HG03469 (cell line): ENCODE data around the gene VDAC2.

Source experiments
- ATAC-seq: cut with Tn5 transposase; IDR thresholded peaks from one replicate; pipeline ENCODE4 v1.9.1; 2021; ENCODE audit warnings: mild to moderate bottlenecking, moderate library complexity, moderate number of reproducible peaks; ENCODE audit not compliant: unreplicated experiment

VDAC2 gene

DNA sequence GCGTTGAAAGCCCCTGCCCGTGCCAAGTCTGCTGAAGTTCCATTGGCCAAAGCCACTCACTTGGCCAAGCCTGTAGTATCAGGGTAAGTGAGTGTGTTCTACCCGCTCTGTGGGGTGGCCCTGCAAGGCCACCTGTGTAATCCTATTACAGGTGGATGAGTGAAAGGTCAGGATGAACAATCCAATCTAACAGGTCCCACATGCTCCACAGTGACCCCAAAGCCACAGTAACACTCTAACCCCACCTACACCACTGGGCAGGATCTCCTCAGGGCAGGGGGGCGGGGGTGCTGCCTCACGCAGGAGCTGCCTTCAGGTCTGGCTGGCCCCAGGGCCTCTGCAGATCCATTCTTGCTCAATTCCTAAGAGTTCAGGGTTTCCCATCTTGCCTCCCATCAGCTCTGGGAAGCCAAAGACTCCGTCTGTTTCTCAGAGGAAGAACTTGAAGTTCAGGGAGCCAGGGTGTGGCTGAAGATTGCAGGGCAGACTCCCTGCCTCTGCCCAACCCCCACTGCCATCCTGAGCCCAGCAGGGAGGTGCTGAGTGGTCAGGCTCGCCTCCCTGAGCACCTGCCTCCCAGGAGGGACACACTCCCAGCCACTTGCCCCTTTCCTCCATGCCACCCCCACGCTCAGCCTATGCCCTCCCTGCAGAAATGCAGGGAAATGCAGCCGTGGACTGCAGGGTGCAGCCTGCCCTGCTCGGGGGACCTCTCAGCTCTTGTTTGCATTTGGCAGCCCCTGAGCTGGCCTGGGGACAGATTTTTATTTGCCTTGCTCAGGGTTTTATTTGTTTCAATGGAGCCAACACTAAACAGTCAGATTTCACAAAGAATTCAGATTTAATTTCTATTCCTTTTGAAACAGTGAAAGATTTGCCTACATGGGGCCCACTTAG is 35.0 kb downstream of the VDAC2 start:
- ATAC-seq: no peak

DNA sequence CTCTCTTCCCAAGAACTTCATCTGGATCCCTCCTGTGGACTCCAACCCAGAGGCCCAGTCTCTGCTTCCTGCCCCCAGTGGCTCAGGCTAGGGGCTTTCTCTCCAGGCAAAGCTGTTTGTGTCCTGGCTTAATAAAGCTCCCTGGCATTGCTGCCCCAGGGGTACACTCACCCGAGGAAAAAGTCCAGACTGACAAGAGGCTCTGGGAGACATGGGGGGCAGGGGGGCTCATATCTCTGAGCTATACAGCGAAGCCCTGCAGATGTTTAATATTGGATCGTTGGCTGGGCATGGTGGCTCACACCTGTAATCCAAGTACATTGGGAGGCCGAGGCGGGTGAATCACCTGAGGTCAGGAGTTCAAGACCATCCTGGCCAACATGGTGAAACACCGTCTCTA is 35.9 kb downstream of the VDAC2 start:
- no peak for ATAC-seq

DNA sequence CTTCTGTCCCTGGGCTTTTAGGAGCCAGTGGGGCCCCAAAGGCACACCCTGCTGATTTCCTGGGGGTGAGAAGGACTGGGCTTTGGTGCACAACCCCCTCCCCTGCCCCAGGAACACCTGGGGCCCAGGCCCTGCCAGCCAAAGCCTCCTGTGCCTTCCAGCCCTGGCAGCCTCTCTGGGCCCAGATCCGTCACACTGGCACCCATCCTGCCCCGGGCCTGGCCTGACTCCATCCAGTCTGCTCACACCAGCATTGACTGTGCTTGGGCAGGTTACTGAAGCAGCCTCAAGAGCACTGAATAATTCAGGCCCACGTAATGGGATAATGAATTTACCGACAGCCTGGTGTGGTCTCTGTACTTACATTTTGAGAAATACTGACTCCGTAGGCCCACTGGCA is 37.2 kb downstream of the VDAC2 start:
- no peak for ATAC-seq

DNA sequence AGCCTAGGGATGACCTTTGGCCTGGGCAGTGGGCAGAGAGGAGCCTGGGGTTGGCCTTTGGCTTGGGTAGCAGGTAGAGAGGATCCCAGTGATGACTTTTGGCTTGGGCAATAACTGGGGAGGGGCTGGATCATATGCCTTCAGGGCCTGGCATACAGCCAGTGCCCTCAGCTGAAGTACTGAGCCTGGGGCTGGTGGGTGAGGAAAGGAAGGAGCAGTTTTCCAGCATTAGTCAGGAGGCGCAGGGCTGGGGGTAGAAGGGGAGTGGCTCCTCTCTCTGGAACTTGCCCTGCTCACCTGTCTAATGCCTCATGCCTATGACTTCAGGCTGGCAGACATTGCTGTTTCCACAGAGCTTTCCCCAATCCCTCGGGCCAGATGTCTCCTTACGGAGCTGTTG is 40.3 kb downstream of the VDAC2 start:
- no peak for ATAC-seq

DNA sequence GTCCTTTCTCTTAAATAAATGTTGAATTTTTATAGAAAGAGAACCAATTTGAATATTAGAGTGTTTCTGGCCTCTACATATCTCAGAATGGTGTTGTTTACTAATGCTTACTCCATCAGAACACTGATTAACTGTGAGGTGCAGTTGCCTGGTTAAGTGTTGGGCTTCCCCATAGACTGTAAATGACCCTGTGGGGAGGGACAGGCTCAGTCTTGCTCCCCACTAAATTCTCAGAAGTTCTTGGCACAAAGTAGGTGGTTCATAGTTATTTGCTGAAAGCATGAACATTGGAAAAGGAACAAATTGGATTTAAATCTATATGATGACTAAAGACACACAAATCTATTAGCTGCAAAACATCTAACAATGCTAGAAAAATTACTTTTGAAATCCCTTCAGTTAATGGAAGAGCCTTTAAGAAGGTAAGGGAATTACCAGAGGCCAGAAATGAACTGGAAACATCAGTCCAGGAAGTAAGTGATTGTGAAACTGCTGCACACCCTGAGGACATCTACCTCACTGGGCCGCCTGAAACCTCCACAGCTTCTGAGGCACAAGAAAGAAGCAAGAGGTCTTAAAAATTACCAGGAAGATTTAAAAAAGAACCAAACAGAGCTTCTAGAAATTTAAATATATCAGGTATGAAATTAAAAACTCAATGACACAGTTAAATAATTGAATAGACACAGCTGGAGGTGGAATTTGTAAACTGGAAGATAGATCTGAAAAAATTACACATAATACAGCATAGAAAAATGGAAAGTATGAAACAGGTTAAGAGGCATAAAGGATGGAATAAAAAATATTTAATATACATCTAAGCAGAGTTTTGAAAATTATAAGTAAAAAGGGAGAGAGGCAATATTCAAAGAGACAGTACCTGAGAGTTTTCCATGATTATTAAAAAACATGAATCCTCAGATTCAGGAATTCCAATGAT is 43.0 kb downstream of the VDAC2 start:
- no peak for ATAC-seq

DNA sequence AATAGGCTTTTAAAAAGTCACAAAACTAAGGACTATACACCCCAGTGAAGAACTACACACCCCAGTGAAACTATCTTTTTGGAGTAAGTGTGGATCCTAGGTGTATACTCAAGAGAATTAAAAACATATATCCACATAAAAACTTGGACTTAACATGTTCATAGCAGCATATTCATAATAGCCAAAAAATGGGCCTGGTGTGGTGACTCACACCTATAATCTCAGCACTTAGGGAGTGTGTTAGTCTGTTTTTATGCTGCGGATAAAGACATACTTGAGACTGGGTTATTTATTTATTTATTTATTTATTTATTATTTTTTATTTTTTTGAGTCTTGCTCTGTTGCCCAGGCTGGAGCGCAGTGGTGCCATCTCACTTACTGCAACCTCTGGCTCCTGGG is 44.1 kb downstream of the VDAC2 start:
- ATAC-seq: no peak

DNA sequence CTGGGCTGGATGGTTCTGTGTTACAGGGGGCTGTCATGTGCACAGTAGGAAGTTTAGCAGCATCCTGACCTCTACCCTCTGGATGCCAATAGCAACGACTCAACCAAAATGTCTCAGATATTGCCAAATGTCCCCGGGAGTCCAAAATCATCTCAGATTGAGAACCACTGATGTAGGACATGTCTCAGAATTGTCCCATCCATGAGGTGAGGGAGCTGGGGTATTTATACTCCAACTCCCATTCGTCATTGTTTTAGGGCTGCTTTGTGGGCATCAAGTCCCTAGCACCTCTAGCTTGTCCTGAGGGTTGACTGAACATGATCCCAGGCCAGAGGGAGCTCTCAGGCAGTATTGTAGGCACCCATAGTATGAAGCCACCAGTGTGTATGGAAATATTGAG is 50.4 kb downstream of the VDAC2 start:
- no peak for ATAC-seq

DNA sequence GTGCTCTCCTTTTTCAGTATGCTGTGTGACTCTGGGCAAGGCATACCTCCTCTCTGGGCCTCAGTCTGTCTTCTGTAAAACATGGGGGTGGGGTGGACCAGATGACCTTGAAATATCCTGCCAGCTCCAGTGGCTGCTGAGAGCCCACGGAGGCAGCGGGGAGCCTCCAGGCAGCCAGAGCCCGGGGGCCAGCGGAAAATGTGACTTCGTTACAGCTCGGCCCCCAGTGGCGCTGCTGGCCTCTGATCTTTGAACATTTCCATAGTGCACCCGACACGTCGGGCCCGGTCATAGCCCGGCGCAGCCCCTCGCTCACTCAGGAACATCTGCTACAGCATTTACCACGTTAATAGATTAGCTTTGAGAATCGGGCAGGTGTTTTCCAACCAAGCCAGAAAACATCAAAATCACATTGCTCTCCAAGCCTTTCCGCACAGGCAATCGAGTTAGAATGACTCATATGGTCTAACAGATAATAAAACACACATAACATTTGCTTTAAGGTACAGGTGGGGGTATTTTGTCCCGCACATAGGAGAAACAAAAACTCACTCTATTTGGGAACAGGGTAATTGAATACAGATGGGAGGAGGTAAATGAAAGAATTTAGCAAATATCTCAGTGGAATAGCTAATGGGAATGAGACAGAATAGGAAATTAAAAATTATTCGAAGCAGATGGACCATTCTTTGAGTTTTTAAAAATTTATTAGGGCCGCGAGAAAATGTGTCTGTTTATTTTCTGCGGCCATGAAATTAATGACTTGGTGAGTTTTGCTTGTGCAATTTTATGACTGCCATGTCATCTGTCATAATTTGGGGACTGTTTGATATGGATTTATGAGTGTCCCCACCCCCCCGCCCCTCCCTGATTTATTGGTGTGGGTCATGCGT is 51.5 kb downstream of the VDAC2 start:
- ATAC-seq: no peak

DNA sequence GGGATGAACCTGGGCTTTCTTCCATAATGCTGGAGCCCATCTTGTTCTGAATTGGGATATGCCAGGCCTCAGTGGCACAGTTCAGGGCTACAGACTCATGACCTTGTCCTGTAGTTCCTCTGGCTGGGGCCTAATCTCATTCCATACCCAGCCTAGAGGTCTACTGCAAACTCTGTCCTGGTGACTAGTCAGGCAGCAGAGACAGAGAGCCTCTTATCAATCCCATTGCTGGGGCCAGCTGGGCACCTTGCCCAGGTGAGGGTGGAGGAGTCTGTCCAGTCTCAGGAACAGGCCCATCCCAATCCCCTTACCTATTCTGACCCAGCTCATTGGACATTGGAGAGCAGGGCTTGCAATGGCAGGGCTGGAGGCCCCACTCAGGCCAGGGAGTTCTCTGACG is 53.2 kb downstream of the VDAC2 start:
- no peak for ATAC-seq

DNA sequence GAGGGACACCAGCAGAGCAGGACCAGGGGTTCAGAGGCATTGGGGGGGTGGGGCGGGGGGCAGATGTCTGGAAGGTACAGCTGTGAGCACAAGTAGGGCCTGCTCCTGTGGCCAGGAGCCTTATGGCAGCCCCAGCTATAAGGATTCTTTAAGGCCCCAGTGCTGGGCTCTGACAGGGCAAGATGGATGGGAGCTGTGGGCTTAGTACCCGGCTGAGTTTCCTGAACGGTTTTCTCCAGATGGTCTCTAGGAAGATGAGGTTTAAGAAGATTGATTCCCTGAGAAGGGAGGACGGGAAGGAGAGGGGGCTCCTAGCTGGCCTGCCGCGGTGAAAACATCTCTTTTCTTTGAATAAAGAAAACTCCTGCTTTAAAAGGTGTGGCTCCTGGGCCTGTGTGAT is 55.3 kb downstream of the VDAC2 start:
- ATAC-seq: no peak

DNA sequence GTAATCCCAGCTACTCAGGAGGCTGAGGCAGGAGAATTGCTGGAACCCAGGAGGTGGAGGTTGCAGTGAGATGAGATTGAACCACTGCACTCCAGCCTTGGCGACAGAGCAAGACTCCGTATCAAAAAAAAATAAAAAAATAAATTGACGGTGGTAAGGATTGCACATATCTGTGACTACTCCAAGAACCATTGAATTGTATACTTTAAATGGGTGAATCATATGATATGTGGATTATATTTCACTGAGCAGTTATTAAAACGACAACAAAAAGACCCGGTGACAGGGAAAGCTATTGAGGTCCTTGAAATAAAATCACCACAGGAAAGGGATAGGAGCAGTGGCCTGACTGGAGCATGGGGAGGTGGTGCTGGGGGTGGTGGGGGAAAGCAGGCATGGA is 56.3 kb downstream of the VDAC2 start:
- no peak for ATAC-seq

DNA sequence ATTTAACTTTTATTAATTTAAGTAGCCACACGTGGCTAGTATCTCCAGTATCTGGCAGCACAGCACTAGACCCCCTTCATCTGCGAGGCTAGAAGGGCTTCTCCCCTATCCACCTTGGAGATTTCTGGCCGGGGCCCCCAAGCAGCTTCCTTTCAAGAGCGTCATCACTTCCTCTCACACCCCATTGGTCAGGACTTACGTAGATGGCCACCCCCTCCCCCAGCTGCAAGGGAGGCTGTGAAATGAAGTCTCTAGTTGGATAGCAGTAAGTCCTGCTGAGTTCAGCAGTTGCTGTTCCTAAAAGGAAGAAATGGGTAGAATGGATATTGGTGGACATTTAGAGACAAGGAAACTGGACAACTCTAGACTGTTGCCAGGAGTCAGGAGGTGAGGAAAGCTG is 59.0 kb downstream of the VDAC2 start:
- ATAC-seq: no peak

DNA sequence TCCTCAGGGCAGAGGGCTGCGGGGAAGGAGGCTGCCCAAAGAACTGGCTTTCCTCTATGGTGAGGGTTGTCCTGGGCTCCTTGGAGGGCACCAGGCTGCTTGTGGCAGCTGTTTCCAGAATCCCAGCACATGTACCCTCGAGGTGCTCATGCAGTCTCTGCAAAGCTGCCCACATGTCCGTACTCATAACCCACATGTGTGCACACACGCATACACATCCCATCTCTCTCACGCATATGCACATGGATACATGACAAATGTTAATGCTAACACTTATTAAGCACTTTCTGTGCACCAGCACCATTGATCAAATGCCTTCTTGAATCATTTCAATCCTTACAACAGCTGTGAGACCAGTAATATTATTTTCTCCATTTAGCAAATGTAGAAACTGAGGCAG is 61.5 kb downstream of the VDAC2 start:
- no peak for ATAC-seq

DNA sequence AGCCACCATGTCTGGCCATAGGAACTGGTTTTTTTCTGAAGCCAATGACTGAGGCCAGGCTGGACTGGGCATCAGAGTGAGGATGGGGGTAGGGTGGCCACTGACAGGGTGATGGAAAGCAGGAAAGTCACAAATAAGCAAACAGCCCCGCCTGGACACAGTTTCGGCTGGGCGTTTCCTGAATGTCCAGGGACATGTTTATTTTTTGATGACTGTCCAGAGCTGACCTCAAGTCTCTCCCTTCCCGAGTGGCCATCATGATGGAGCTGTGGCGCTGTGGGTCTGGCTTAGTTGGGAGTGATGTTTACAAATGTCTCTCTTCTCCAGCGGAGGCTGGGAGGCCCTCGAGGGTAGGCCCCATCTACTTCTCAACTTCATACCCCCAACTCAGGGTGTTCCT is 62.3 kb downstream of the VDAC2 start:
- no peak for ATAC-seq

DNA sequence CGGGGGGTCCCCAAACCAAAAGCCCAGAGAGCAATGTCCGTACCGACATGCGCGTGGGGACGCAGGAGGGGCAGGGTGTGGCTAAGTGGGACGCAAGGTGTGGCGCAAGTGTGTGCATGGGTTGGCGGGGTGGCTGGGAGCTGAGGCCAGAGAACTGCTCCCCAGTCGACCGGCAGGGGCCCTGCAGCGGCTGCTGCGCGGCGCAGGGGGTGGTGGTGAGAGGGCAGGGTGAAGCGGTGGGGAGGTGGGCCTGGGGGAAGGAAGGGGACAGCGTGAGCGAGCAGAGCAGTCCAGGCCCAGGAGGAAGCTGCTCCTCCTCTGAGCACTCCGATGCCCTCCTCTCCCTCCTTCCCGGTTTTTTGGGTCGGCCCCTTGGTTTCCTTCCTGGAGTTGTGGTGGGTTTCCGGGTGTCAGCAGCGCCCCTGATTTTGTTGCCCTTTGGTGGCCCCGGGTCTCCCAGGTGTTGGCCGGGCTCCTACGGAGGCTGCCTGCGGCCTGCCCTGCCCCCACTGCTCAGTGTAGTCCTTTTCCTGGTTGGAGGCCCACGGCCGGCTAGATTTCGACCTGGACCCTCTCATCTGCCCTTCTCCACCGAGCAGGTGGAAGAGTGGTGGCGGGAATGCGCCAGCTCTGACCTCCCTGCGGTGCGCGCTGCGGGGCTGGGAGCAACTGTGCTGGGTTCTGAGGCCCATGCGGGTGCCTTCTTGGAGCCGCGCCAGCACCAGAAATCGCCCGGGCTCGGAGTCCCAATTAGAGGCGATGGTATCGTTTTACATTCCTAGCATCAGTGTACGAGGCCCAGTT is 65.7 kb downstream of the VDAC2 start:
- ATAC-seq: no peak

DNA sequence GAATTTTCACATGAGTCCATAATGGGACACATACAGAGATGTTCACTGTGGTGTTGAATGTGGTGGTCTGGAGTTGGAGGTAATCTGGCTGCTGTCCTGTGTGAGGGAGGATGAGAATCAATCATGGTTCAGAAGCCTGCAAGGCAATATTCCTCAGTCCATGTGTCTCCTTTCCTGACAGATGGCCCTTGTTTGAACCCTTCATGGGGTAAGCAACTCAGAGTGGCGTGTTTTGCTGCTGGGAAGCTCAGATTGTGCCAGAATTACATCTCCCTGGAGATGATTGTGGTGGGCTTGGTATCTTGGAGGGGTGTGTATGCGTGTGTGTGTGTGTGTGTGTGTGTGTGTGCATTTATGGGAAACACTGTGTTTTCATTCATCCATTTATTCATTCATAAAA is 69.6 kb downstream of the VDAC2 start:
- ATAC-seq: no peak
